Measurements from ENCODE around the gene SERTAD1.

SERTAD1 gene

DNA sequence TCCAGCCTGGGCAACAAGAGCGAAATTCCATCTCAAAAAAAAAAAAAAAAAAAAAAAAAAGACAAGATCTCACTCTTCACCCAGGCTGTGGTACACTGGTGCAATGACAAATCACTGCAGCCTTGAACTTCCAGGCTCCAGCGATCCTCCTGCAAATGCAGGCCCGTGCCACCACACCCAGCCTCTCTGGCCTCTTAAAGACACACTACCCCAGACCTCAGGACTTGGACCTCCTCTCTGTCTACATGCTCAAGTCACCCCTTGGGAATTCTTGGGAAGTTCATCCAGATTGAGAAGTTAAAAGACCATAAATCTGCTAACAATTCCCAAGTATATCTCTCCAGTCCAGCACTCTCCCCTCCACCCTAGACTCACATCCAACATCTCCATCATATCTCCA lies 25.2 kb downstream of the SERTAD1 start:
- DNase-seq (ENCODE audit: low spot score) = no peak

DNA sequence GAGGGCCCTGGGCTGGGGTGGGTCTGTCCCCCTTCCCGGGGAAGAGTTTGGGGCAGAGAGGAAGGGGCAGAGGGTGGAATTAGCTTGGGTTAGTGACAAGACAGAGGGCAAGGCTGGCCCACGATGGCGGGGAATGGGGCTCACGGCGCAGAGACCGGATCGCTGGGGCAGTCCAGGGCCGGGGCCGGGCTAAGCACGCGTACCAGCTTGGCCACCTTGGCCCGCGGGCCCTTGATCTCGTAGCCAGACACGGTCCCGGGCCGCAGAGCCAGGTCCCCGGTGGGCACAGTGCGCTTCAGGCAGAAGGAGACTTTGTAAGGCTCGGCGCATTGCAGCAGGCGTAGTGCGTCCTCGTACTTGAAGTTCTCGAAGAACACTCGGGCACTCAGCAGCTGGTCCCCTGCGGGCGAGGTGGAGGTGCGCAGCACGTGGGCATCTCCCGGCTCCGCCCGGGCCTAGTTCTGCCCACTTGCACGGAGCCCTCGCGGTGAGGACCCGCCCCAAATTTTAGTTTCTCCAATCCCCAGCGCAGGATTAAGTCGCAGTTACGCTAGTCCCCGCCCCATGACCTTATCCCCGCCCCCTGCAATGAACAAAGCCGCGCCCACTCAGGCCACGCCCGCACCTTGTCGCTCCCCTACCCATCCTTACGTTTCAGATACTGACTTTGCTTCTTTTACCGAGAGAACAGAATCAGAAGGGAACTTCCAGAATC lies 27.2 kb downstream of the SERTAD1 start:
- no peak for DNase-seq (ENCODE audit: low spot score)

DNA sequence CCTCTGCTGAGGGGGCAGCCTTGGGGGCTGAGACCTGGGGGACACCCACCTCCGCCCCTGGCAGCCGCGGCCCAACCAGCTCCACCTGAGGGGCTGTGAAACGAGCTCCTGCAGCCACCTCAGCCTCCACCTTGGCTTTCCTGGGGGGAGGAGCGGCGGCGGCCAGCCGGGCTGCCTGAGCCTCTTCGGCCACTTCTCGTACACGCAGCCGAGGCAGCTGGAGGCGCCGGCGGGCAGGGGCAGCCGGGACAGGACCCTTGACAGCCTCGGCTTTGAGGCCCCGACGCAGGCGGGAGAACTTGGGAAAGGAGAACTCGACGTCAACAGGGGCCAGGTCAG lies 28.3 kb downstream of the SERTAD1 start:
- DNase-seq (ENCODE audit: low spot score) = no peak

DNA sequence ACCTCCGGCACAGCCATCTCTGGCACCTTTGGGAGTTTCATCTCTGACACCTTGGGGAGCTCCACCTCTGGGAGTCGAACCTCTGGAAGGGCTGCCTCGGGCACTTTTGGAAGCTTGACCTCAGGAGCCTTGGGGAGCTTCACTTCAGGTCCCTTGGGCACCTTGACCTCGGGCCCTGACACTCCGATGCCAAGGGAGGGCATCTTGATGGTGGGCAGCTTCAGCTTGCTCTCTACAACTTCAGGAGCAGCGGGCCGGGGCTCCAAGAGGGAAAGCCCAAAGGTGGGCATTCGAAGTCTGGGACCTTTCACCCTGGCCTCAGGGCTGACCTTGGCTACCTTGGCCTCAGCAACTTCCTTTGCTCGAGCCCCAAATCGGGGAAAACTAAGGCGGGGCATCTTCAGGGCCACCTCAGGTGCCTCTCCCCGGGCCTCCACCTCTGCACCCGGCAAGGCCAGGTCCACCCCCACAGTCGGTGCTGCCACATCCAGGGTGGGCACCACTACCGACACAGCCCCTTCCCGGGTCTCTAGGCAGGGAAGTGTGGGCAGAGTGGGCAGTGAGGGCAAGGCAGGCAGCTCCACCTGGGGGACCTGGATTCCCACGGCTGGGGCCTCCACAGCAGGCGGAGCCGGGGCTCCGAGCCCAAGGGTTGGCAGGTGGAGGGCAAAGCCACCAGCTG lies 28.8 kb downstream of the SERTAD1 start:
- no peak for DNase-seq (ENCODE audit: low spot score)

DNA sequence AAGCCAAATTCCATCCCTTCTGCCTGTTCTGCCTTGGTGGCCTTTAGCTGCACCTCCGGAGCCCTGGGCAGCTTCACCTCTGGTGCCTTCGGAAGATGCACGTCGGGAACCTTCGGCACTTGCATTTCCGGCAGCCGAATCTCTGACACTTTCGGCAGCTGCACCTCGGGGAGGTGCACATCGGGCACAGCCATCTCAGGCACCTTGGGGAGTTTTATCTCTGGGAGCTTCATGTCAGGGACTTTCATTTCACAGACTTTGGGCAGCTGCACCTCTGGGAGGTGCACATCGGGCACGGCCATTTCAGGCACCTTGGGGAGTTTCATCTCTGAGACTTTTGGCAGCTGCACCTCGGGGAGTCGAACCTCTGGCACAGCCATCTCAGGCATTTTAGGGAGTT lies 29.8 kb downstream of the SERTAD1 start:
- no peak for DNase-seq (ENCODE audit: low spot score)

DNA sequence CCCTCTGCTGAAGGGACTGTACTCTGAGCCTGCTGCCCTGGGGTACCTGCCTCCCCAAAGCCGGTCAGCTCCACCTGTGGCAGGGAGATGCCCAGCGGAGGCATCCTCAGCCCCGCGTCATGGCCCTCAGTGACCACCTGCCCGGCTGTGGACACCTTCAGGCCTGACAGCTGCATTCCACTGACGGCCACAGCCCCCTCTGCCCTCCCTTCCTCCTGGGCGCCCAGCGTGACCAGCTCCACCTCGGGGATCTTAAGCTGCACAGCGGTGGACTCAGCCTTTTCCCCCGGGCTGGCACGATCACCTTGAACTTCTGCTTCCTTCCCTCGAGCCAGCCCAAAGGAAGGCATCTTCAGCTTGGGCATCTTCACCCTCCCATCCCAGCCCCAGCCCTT lies 31.0 kb downstream of the SERTAD1 start:
- no peak for DNase-seq (ENCODE audit: low spot score)

DNA sequence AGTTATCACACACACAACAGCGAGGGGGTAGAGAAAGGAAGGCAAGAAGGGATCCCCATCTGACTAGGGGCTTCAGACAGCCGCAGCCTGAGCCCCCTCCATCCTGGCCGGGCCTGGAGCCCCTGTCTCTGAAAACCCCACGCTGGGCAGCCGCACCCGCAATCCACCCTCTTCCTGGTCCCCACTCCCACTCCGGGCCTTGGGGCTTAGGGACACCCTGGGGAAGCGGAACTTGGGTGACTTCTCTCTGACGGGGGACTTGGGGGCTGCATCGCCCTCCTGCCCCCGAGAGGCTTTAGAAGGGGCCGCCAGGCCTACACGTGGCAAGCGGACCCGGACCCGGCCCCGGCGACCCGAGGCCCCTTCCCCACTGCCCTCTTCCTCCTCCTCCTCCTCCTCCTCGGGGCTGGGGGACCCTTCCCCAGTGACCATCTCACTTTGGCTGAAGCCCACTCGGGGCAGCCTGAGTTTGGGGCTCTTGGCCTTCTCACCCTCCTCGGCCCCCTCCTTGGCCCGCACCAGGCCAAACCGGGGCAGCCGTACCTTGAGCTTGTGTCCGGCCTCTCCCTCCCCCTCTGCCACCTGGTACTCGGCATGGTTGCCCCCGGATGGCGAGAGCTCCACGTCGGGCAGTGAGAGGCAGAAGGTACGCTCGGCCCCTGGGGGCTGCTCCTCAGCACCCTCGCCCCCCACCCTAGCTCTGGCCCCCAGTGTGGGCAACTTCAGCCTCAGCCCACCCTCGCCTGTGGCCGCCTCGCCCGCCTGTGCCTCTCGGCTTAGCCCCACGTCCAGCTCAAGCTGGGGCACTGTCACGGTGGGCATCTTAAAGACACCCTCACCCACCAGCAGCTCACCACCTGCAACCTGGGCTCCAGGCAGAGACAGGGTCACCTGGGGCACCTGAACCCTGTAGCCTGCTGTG lies 31.6 kb downstream of the SERTAD1 start:
- no peak for DNase-seq (ENCODE audit: low spot score)

DNA sequence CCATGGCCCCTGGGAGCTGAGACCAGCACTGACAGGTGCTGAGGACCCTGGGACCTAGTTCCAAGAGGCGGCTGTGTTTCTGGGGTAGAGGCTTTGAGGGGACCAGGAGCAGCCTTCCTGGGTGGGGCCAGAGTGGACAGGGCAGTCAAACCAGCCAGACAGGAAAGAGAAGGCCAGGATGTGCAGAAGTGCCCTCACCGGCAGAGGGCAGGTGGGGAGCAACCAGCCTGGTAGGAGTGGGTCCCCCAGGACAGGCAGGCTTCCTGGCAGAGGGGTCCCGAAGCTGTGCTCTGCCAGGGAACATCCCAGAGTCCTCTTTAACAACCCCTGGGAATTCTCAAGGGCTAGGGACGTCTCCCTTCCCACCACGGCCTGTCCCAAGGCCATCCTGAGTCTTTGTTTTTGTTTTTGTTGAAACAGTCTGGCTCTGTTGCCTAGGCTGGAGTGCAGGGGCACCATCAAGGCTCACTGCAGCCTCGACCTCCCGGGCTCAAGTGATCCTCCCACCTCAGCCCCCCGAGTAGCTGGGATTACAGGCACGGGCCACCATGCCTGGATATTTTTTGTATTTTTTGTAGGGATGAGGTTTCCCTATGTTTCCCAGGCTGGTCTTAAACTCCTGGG lies 32.8 kb downstream of the SERTAD1 start:
- no peak for DNase-seq (ENCODE audit: low spot score)

DNA sequence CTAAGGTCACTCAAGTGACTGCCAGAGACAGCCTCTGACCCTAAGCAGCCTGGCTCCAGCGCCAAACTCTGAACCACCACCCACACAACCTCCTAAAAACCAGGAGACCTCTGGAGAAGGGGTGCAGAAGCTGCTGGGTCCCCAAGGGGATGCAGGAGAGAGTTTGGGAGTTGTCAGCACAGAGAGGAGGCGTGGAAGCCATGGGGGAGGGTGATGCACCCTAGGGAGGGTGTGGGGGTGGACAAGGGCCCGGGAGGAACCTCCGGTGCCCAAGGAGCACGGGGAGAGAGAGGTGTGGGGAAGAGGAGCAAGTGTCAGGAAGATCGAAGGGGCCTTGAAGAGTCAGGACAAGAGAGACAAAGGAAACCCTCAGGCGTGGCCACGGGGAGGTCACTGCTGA lies 33.7 kb downstream of the SERTAD1 start:
- no peak for DNase-seq (ENCODE audit: low spot score)

DNA sequence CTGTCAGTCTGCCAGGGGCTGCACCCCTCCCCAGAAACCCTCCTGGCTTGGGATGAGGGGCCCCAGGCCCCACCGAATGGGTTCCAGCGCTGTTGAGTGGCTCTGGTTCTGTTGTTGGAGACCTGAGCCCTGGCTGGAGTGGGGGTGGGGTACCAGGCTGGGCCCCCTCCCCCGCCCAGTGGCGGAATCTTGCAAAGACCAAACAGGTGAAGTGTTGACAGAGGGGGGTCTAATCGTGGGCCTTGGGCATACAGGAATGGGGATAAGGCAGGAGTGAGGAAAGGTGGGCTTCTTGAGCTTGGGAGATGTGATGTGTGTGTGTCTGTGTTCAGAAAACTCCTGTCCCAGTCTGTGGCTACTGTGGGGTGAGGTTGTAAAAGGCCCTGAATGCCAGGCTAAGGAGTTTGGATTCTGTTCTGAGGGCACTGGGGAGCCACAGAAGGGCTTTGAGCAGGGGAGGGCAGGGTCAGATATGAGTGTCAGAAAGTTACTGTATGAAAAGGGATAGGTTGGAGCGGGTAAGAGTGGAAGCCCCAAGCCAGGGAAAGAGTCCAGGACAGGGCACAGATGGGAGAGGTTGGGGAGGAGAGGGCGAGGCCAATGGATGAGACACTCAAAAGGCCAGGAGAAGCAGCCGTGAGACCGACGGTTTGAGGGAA lies 35.6 kb downstream of the SERTAD1 start, which contains the start of gene HIPK4:
Gene HIPK4, minus strand, starts transcription at position 98 of the 659 bp plus-strand sequence. CDS start 279 bp downstream, outside the sequence.
- DNase-seq (ENCODE audit: low spot score) = no peak

DNA sequence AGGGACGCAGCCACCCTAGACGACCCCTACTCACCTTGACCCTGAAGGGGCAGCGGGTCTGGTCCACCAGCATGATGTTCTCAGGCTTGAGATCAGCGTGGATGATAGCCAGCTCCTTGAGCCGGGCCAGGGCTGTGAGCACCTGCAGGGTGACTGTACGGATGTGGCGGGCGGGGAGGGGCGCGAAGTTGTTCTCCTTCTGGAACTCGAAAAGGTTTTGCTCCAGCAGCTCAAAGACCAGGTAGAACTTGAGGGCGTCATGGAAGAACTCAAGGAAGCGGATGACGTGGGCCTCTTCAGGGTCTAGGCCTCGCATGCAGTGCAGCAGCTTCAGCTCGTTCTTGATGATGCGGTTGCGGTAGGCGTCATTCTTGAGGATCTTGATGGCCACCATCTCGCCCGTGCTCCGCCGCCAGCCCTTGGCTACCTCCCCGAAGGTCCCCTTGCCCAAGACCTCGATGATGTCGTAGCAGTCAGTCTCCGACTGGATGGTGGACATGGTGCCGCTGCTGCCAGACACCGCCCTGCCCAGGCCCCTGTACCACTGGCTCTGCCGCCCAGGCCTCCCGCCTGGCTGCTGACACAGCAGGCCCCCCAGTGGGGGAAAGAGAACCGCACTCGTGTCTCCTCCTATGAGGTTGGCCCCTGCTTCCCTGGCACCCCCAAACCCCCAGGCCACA lies 36.2 kb downstream of the SERTAD1 start:
- no peak for DNase-seq (ENCODE audit: low spot score)

DNA sequence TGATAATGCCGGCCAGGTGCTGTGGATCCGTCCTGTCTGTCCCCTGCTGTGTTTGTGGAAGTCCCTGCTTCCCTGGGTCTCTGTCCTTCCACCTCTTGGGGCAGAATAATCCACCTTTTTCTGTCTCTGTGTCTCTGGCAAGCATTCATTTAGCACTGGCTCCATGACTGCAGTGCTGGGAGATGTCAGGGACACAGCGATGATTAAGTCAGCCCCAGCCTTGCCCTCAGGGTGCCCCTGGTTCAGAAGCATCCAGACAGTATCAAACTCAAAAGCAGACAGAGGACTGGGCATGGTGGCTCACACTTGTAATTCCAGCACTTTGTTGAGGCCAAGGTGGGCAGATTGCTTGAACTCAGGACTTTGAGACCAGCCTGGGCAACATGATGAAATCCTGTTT lies 37.3 kb downstream of the SERTAD1 start:
- no peak for DNase-seq (ENCODE audit: low spot score)

DNA sequence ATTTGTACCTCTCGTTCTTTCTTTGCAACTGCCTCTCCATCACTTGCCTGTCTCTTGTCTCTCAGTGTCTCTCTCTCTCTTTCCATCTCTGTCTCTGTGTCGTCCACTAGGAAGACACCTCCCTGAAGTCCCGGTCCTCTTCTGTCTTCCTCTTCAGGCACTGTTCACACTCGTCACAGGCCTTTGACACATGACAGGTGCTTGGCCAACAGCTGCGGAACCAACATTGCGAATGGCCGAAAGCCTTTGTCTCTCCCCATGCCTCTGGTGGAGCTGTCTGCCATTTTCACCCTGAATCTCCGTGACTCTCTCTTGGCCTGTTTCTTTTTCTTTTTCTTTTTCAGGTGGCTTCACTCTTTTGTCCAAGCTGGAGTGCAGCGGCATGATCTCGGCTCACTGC lies 38.6 kb downstream of the SERTAD1 start:
- no peak for DNase-seq (ENCODE audit: low spot score)

DNA sequence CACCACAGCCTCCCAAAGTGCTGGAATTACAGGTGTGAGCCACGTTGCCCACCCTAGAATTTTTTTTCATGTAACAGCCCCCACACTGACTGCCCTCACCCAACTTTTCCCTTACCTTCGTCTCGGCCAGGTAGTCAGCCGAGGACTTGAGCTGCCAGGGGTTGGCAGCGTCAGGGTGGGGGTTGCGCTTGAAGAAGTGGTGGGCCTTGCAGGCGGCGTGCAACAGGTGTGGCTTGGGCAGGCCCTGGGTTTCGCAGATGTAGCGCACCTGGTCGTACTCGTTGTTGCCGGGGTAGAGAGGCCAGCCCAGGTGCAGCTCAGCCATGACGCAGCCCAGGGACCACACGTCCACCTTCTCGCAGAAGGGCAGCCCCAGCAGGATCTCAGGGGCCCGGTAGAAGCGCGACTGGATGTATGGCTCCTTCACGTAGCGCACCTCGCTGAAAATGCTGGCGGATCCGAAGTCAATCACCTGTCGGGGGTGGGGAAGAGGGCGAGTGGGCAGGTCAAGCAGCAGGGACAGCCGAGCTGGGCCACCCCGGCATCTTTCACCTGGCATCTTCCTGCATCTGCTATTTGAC lies 42.0 kb downstream of the SERTAD1 start:
- no peak for DNase-seq (ENCODE audit: low spot score)

DNA sequence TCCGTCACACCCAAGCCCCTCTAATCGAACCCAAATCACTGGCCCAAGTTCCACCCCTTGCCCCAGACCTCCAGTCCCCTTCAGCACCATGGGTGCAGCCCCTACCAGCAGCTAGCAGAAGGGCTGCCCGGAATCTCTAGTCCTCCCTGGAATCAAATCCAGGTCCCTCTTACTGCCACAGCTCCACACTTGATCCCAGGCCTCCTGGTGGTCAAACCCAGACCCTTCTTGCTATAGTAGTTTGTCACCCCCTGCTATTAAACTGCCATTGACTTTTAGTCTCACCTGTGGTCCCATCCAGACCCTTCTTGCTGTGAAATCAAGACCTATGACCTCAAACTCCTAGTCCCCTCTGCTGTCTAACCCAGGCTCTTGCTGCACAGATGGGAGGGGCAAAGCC lies 44.5 kb downstream of the SERTAD1 start:
- DNase-seq (ENCODE audit: low spot score) = no peak

DNA sequence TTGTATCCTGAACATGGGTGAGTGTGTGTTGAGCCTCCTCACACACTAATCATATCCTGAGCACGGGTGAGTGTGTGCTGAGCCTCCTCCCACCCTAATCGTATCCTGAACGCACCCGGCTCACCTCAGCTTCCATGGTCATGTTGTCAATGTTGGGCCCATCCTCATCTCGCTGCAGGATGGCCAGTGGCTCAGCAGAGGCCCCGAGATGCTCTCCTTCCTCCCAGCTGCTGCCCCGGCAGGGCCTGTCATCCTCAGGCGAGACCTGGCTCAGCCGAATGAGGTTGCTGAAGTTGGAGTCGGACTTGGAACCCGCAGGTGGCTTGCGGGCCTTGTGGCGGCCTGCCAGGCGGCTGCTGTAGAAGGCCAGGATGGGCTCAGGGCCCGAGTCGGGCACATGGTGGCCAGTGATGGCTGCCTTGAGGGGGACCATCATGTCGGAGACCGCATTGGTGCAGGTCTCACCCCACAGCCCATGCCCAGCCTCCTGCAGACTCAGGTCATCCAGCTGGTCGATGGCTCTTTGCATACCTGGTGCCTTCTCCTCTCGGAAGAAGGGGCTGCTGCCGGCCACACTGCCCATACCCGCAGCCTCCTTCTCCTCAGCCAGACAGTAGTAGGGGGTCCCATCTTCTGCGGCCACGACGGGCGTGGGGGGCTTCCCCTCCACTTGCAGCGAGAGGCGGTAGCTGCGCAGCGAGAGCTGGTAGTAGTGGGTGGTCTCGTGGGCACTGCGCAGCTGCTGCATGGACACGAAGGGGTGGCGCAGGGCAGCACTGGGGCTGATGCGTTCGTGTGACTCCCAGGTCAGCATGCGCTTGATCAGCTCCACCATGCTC lies 45.4 kb downstream of the SERTAD1 start:
- DNase-seq (ENCODE audit: low spot score) = no peak

DNA sequence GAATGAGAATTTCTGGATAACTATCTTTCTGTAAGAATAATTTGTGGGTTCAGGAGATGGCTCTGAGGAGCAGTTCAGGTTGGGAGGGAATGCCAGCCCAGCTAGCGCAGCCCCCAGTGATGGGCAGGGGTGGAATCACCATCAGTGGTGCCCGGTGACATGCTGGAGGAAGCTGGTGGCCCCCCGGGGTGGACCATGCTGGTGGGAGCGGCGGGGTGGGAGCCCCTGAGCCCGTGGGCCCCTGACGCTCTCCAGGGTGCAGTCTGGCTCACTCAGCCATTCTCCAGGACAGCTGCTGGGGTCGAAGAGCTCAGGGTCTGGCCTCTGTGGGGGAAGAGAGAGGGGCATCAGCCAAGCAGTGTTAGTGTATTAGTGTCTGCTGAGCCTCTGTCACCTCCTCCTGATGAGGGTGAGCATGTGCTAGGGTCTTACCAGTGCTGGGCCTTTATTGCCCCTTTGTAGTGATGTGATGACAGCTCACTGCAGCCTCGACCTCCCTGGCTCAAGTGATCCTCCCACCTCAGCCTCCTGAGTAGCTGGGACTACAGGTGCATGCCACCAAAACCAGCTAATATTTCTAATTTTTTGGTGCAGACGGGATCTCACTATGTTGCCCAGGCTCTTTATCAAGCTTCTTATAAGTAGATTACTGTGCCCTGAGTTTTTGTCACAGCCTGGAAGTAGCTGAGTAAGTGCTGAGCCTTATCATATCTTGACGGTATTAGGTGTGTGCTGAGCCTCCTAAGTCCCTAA lies 46.2 kb downstream of the SERTAD1 start:
- DNase-seq (ENCODE audit: low spot score) = no peak

DNA sequence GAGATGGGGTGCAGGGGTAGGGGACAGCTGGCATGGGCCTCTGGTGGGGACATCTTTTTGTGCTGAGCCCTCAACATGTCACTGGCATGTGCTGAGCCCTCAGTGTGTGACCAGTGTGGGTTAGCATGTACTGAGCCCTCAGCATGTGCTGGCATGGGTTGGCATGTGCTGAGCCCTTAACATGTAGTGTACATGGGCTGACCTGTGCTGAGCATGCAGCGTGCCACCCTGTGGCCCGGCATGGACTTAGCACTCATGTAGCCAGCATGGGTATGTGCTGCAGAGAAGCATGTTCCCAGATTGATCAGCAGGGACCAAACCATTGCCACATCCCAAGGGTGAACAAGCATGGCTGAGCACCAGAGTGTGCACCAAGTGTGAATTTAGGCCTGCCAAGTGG lies 47.3 kb downstream of the SERTAD1 start:
- no peak for DNase-seq (ENCODE audit: low spot score)

DNA sequence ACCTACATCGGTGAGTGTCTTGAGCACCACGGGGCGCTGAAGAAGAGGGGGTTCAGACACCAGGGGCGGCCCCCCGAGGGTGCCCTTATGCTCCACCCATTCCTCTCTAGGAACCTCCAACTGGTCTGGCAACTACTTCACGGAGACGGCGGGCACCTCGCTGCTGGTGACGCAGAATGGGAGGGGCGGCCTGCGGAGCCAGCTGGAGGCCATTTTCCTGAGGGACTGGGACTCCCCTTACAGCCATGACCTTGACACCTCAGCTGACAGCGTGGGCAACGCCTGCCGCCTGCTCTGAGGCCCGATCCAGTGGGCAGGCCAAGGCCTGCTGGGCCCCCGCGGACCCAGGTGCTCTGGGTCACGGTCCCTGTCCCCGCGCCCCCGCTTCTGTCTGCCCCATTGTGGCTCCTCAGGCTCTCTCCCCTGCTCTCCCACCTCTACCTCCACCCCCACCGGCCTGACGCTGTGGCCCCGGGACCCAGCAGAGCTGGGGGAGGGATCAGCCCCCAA lies 47.9 kb downstream of the SERTAD1 start:
- DNase-seq (ENCODE audit: low spot score) = no peak

All from kidney capillary endothelial cell (primary cell).